K562 (cell line): ENCODE results near the gene SPRYD3. TPM values are rescaled to one million over a fixed set of nuclear protein-coding genes. Genes with fewer than 3 reads are reported as not detected.

ENCODE experiments used
- ATAC-seq: fragments of 200-7000 bp; cut with Tn5 transposase; 3 replicates; pipeline ENCODE4 v1.9.1; 2020; ENCODE audit warnings: moderate library complexity
- BruUV-seq: library from RNA; stranded (reverse); fragments of 400-500 nt; replicated peaks from 2 replicates; lab custom pipeline; 2021; lab: Mats Ljungman, UMichigan
- CTCF ChIA-PET: fragments of 300-600 bp; formaldehyde crosslinking; extraction: SDS; loops from one replicate; lab custom pipeline; 2021; ENCODE audit warnings: low intra/inter-chr PET ratio; lab: Yijun Ruan, JAX
- POLR2A ChIA-PET: fragments of 300-600, 350-650 bp; sonication (Branson Sonifier 250); formaldehyde crosslinking; extraction: SDS; loops from one replicate; lab custom pipeline; 2021; ENCODE audit warnings: antibody characterized with exemption, inconsistent platforms; lab: Yijun Ruan, JAX
- DNase-seq, 4 experiments: peaks; one replicate each; pipeline versions ENCODE4 v3.0.0 to v3.0.0-alpha.2; 2011 to 2018; ENCODE audit warnings: low spot score in 3 of 4, mixed read lengths in 3 of 4; ENCODE audit errors: extremely low read depth in 1 of 4
- FAIRE-seq: peaks from 2 replicates; lab custom pipeline; 2011; peaks lifted over from hg19 to GRCh38; lab: Jason Lieb, UNC
- H2AFZ ChIP-seq: 2 replicates; pipeline ENCODE4 v1.6.0; 2011; ENCODE audit warnings: low read depth, low read length, control low read depth, inconsistent platforms
- H3K27ac ChIP-seq: fragments of 200-600 bp; 3 replicates; pipeline ENCODE4 v1.8.0; 2011; ENCODE audit warnings: low read depth, mild to moderate bottlenecking, control low read depth, inconsistent platforms, low read length, moderate library complexity, mixed read lengths; ENCODE audit errors: extremely low read depth
- H3K27me3 ChIP-seq, 2 experiments: fragments of 300-600 bp in 1 of 2; 2 replicates in 1 of 2; 3 replicates in 1 of 2; pipeline versions ENCODE4 v1.6.0 to v1.8.0; 2011; ENCODE audit warnings: inconsistent platforms in 2 of 2, low read length in 2 of 2, mild to moderate bottlenecking in 1 of 2, mixed read lengths in 1 of 2, moderate library complexity in 1 of 2; ENCODE audit not compliant: control insufficient read depth in 2 of 2, insufficient read depth in 2 of 2
- H3K36me3 ChIP-seq: fragments of 300-600 bp; 3 replicates; pipeline ENCODE4 v1.8.0; 2011; ENCODE audit warnings: mild to moderate bottlenecking, low read length, inconsistent platforms; ENCODE audit not compliant: control insufficient read depth, insufficient read depth
- H3K4me1 ChIP-seq, 2 experiments: fragments of 200-600 bp in 1 of 2; replicated peaks in 1 of 2; 2 replicates in 1 of 2; 3 replicates in 1 of 2; pipeline versions ENCODE4 v1.5.1 to v1.8.0; 2011; ENCODE audit warnings: inconsistent platforms in 2 of 2, low read length in 2 of 2, mild to moderate bottlenecking in 1 of 2, mixed read lengths in 1 of 2, moderate library complexity in 1 of 2; ENCODE audit not compliant: control insufficient read depth in 2 of 2, insufficient read depth in 2 of 2
- H3K4me2 ChIP-seq: 2 replicates; pipeline ENCODE4 v1.6.1; 2011; ENCODE audit warnings: low read length, control low read depth, inconsistent platforms, mixed read lengths; ENCODE audit not compliant: insufficient read depth
- H3K4me3 ChIP-seq: fragments of 200-600 bp; sonication (generic), shearing (Covaris generic); 2 replicates; pipeline ENCODE4 v1.5.1; 2016; ENCODE audit warnings: control low read depth, inconsistent platforms
- H3K79me2 ChIP-seq: fragments of 200-600 bp; 3 replicates; pipeline ENCODE4 v1.8.0; 2011; ENCODE audit warnings: low read length, inconsistent platforms; ENCODE audit not compliant: control insufficient read depth, insufficient read depth
- H3K9ac ChIP-seq, 2 experiments: 2 replicates each; pipeline versions ENCODE4 v1.6.0 to v1.6.1; 2011; ENCODE audit warnings: low read depth in 2 of 2, low read length in 2 of 2, control low read depth in 1 of 2, inconsistent platforms in 1 of 2, mild to moderate bottlenecking in 1 of 2, mixed read lengths in 1 of 2; ENCODE audit not compliant: insufficient read depth in 1 of 2
- H3K9me1 ChIP-seq: one replicate; pipeline ENCODE4 v1.6.0; 2011; ENCODE audit warnings: inconsistent platforms, mild to moderate bottlenecking, low read length, moderate library complexity; ENCODE audit not compliant: control insufficient read depth, insufficient read depth
- H3K9me3 ChIP-seq: replicated peaks from 2 replicates; pipeline ENCODE4 v1.5.1; 2011; ENCODE audit warnings: low read depth, low read length, inconsistent platforms; ENCODE audit not compliant: control insufficient read depth, insufficient read depth
- H4K20me1 ChIP-seq: replicated peaks from 2 replicates; pipeline ENCODE4 v1.6.1; 2011; ENCODE audit warnings: low read length, inconsistent platforms, mixed read lengths; ENCODE audit not compliant: control insufficient read depth, insufficient read depth
- KDM1A ChIP-seq, 2 experiments: fragments of 450-650 bp; IDR thresholded peaks; 2 replicates each; pipeline ENCODE4 v1.6.1; 2016; ENCODE audit warnings: mild to moderate bottlenecking in 2 of 2
- MED1 ChIP-seq: sonication (generic); formaldehyde crosslinking; IDR thresholded peaks from 2 replicates; pipeline ENCODE4 v1.8.1; 2023; ENCODE audit warnings: missing genetic modification reagents, borderline replicate concordance
- SPI1 ChIP-seq: IDR thresholded peaks from 2 replicates; pipeline ENCODE4 v1.6.1; 2011; ENCODE audit warnings: low read depth, low read length, control low read depth, borderline replicate concordance
- ZBTB7A ChIP-seq: IDR thresholded peaks from 2 replicates; pipeline ENCODE4 v1.6.1; 2011; ENCODE audit warnings: low read depth, mild to moderate bottlenecking, low read length, moderate library complexity, borderline replicate concordance; ENCODE audit not compliant: control insufficient read depth
- ZFP91 ChIP-seq: sonication (generic); formaldehyde crosslinking; IDR thresholded peaks from 2 replicates; pipeline ENCODE4 v1.8.0; 2022; ENCODE audit warnings: mild to moderate bottlenecking, missing genetic modification reagents
- ZNF282 ChIP-seq: sonication (generic); formaldehyde crosslinking; IDR thresholded peaks from 2 replicates; pipeline ENCODE4 v1.8.1; 2023; ENCODE audit warnings: missing genetic modification reagents
- WGBS: fragments of 100-300 bp; shearing (Covaris generic); methylation state at CpG from one replicate; pipeline ENCODE4 v1.1.6; 2016; ENCODE audit warnings: low coverage, mixed read lengths; ENCODE audit not compliant: insufficient coverage; ENCODE audit errors: missing lambda C conversion rate; 5-methylcytosine and 5-hydroxymethylcytosine counted together
- in situ Hi-C: fragments of 300-500 bp; cut with MboI; formaldehyde crosslinking; loops from 4 replicates; pipeline ENCODE4 v1.15.0; 2018; ENCODE audit warnings: inconsistent platforms, mixed read lengths
- intact Hi-C: fragments of 100-400 bp; cut with micrococcal nuclease; formaldehyde crosslinking; loops from 2 replicates; pipeline ENCODE4 v1.14.2; 2022
- polyA plus RNA-seq, 8 experiments: library from polyadenylated mRNA; depleted of rRNA in 4 of 8; stranded (reverse) in 5 of 8; unstranded in 3 of 8; fragments of >200 nt; fragmentation: Nextera tagmentation in 2 of 8; fragmentation: Illumina TruSeq in 1 of 8; extraction: Ambion mirVana in 2 of 8; extraction: Trizol in 1 of 8; gene quantifications; 2 replicates each; pipeline versions ENCODE4 v1.2.1 to v1.2.3, GENCODE V29; 2011 to 2014; ENCODE audit warnings: inconsistent platforms in 1 of 8, missing spikeins in 1 of 8
- total RNA-seq, 7 experiments: library from RNA; depleted of rRNA in 6 of 7; stranded (reverse); fragments of >200 nt in 6 of 7; fragmentation: Illumina TruSeq in 2 of 7; extraction: Trizol in 2 of 7; gene quantifications; 2 replicates each; pipeline versions ENCODE4 v1.2.1 to v1.2.3, GENCODE V29; 2011 to 2021; ENCODE audit warnings: low replicate concordance in 1 of 7
- TF ChIP-seq, protein P1 (sequence below): fragments of 250-450 bp; sonication (Bioruptor Pico); IDR thresholded peaks from 2 replicates; pipeline ENCODE4 v1.4.0; 2020; ENCODE audit warnings: mild to moderate bottlenecking, moderate library complexity, borderline replicate concordance

The SPRYD3 gene
- total and polyA plus RNA-seq, 9 of the 15 experiments (the other 6 are each of a cell fraction or from before 2014, with no cell fraction given): 1.5 to 13.6 (median 7.6) TPM

GRCh38 chr12:53082637-53083175 is 3.5 kb upstream of the SPRYD3 start:
- no TSS peak for BruUV-seq
- no peak overlapping the region for H2AFZ ChIP-seq
- peaks cover 8% of the 10 kb centered on the region; the same call in 2 of the 3 replicates for H3K79me2 ChIP-seq
- peak in 1 of 2 experiments; percentile 11; a peak in 1 of 4 replicates for TF ChIP-seq KDM1A (IDR thresholded peaks at IDR 0.05)
- TF ChIP-seq ZNF282 (CRISPR knock-in tag): no peak
- TF ChIP-seq, protein P1, sequence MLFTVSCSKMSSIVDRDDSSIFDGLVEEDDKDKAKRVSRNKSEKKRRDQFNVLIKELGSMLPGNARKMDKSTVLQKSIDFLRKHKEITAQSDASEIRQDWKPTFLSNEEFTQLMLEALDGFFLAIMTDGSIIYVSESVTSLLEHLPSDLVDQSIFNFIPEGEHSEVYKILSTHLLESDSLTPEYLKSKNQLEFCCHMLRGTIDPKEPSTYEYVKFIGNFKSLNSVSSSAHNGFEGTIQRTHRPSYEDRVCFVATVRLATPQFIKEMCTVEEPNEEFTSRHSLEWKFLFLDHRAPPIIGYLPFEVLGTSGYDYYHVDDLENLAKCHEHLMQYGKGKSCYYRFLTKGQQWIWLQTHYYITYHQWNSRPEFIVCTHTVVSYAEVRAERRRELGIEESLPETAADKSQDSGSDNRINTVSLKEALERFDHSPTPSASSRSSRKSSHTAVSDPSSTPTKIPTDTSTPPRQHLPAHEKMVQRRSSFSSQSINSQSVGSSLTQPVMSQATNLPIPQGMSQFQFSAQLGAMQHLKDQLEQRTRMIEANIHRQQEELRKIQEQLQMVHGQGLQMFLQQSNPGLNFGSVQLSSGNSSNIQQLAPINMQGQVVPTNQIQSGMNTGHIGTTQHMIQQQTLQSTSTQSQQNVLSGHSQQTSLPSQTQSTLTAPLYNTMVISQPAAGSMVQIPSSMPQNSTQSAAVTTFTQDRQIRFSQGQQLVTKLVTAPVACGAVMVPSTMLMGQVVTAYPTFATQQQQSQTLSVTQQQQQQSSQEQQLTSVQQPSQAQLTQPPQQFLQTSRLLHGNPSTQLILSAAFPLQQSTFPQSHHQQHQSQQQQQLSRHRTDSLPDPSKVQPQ (CRISPR knock-in tag): no peak
- TF ChIP-seq ZFP91 (CRISPR knock-in tag): no peak
- TF ChIP-seq MED1 (CRISPR knock-in tag): no peak
- TF ChIP-seq SPI1: no peak
- TF ChIP-seq ZBTB7A: no peak
- H3K4me2 ChIP-seq: no peak overlapping the region
- H3K27me3 ChIP-seq: no peaks in the 10 kb centered on the region
- no peak overlapping the region for H3K9ac ChIP-seq
- no peaks in the 10 kb centered on the region for H3K9me1 ChIP-seq
- FAIRE-seq: no peak
- in situ Hi-C loops (no loop called here), intact Hi-C loops (no loop called here)
- ChIA-PET CTCF (no interaction called here), POLR2A (no interaction called here)
- no peak for DNase-seq
- H3K4me1 ChIP-seq: peaks cover 5 to 13% of the 10 kb centered on the region in 2 experiments; a peak in 3 of 5 replicates
- H3K9me3 ChIP-seq: no peaks in the 10 kb centered on the region
- no peak overlapping the region for H3K4me3 ChIP-seq
- ATAC-seq: no peak
- H4K20me1 ChIP-seq: no peaks in the 10 kb centered on the region
- H3K27ac ChIP-seq: no peak overlapping the region
- 17% methylated on average over 2 of the region's 2 CpGs for WGBS
- H3K36me3 ChIP-seq: no peaks in the 10 kb centered on the region
